ENCODE measurements around the gene KAZN. TPM values are rescaled to one million over a fixed set of nuclear protein-coding genes. Genes with fewer than 3 reads are reported as not detected.

KAZN gene
- total and polyA plus RNA-seq, 2 of the 8 experiments (the other 6 are each of a cell fraction or from before 2014, with no cell fraction given) = 3.7 to 11.8 TPM

DNA sequence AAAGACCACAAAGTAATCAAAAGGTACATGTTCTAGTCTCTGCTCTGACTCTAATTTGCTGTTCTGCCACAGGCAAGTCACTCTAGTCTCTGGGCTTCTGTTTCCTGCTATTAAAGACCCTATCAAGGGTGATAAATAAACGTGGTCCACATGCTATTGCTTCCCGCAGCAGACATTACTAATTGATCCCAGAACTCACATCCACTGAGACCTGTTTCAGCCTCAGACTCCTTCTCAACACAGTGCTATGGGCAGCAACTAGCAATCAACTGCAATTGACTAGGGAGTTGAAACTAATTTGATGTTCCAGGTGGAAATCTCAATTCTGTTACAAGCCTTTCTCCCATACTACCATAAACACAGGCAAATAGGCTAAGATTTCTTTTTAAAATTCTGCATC, 150.5 kb downstream of the KAZN start:
- Histone ChIP-seq H3K23ac (ENCODE audit: insufficient read length) (no peak overlapping the region), H3K79me2 (ENCODE audit: control insufficient read depth in 1 of 2, insufficient read depth in 2 of 2, low read length in 2 of 2) (no peaks in the 10 kb centered on the region), H3K9me3 (ENCODE audit: insufficient read depth in 2 of 2, low read depth in 1 of 2, low read length in 1 of 2) (no peaks in the 10 kb centered on the region), H3K36me3 (ENCODE audit: control insufficient read depth in 2 of 4, insufficient read depth in 4 of 4, low read length in 3 of 4) (no peaks in the 10 kb centered on the region), H2BK15ac (ENCODE audit: low read length) (no peak overlapping the region), H3K18ac (ENCODE audit: extremely low read depth, low read length) (no peak overlapping the region), H3K27ac (ENCODE audit: low read depth, low read length) (no peak overlapping the region), H3K27me3 (replicated peaks in 1 of 4; ENCODE audit: control insufficient read depth in 3 of 4, extremely low read depth in 1 of 4, insufficient read depth in 3 of 4, low read length in 3 of 4) (no peaks in the 10 kb centered on the region), H3K4me1 (replicated peaks in 1 of 4; ENCODE audit: control insufficient read depth in 3 of 4, insufficient read depth in 4 of 4, low read length in 3 of 4) (no peaks in the 10 kb centered on the region; a peak in 1 of 7 replicates), H4K91ac (replicated peaks; ENCODE audit: insufficient read length, low read length) (no peak overlapping the region), H2AFZ (ENCODE audit: low read length) (no peak overlapping the region), H3K4me2 (ENCODE audit: insufficient read depth in 1 of 2, low read depth in 2 of 2, low read length in 2 of 2) (no peak overlapping the region), H2BK20ac (ENCODE audit: low read length) (no peak overlapping the region), H3K4me3 (ENCODE audit: extremely low read depth in 1 of 4, insufficient read depth in 2 of 4, low read depth in 3 of 4, low read length in 4 of 4) (no peak overlapping the region), H2BK5ac (ENCODE audit: low read depth, low read length) (no peak overlapping the region), H4K8ac (ENCODE audit: extremely low read depth, insufficient read depth, low read length) (no peak overlapping the region), H3K56ac (replicated peaks; ENCODE audit: insufficient read length, low read depth, low read length) (no peak overlapping the region), H3K9ac (replicated peaks in 1 of 4; ENCODE audit: extremely low read depth in 1 of 4, low read depth in 3 of 4, low read length in 3 of 4) (no peak overlapping the region), H2BK12ac (ENCODE audit: low read depth, low read length) (no peak overlapping the region), H3K14ac (ENCODE audit: insufficient read length) (no peak overlapping the region), H3K4ac (replicated peaks; ENCODE audit: insufficient read length, low read depth, low read length) (no peak overlapping the region), H3K23me2 (ENCODE audit: low read depth, low read length) (no peaks in the 10 kb centered on the region; the same call in 1 of the 2 replicates), H4K20me1 (replicated peaks in 1 of 2; ENCODE audit: control insufficient read depth in 1 of 2, insufficient read depth in 2 of 2, low read length in 2 of 2) (no peaks in the 10 kb centered on the region), H3K79me1 (ENCODE audit: low read depth, low read length) (no peaks in the 10 kb centered on the region), H2AK5ac (ENCODE audit: low read depth, low read length) (no peak overlapping the region), H4K5ac (ENCODE audit: insufficient read length, low read depth, low read length) (no peak overlapping the region), H2BK120ac (replicated peaks; ENCODE audit: low read depth, low read length) (no peak overlapping the region)
- POLR2A ChIA-PET (ENCODE audit: partially characterized antibody) = no interaction called here
- no peak for DNase-seq (ENCODE audit: low read depth in 1 of 2, low spot score in 2 of 2)
- FAIRE-seq = no peak
- CTCF ChIA-PET (ENCODE audit: partially characterized antibody) = interaction anchor here (0.8 to 2.0 kb wide), 3 partner anchors 16 to 103 kb away, joined by 3 to 6 read pairs (median 4); no protein-coding TSS in a partner anchor
- TF ChIP-seq TEAD4 (IDR thresholded peaks at IDR 0.05; ENCODE audit: low read depth, low read length) = no peak
- no peak for TF ChIP-seq SP2 (IDR thresholded peaks at IDR 0.05; ENCODE audit: low read length)
- no peak for TF ChIP-seq MAFK (IDR thresholded peaks at IDR 0.05; ENCODE audit: low read depth, low read length)
- TF ChIP-seq, protein P1, sequence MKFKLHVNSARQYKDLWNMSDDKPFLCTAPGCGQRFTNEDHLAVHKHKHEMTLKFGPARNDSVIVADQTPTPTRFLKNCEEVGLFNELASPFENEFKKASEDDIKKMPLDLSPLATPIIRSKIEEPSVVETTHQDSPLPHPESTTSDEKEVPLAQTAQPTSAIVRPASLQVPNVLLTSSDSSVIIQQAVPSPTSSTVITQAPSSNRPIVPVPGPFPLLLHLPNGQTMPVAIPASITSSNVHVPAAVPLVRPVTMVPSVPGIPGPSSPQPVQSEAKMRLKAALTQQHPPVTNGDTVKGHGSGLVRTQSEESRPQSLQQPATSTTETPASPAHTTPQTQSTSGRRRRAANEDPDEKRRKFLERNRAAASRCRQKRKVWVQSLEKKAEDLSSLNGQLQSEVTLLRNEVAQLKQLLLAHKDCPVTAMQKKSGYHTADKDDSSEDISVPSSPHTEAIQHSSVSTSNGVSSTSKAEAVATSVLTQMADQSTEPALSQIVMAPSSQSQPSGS (IDR thresholded peaks at IDR 0.05; ENCODE audit: low read length) = no peak
- TF ChIP-seq SP1 (IDR thresholded peaks at IDR 0.05; ENCODE audit: low read depth, low read length) = no peak
- TF ChIP-seq EP300 (IDR thresholded peaks at IDR 0.05; ENCODE audit: borderline replicate concordance in 1 of 2, low read depth in 2 of 2, low read length in 2 of 2) = no peak
- WGBS, 2 experiments (ENCODE audit: extremely low coverage in 1 of 2, insufficient coverage in 1 of 2, insufficient read length in 1 of 2, insufficient replicate concordance in 2 of 2, low coverage in 1 of 2, low lambda C conversion rate in 2 of 2, missing lambda C conversion rate in 1 of 2) = 79% methylated on average over 2 of the region's 2 CpGs; no CpG with 5 or more reads in 1 of the 2 experiments
